ENCODE results near the gene MMP27. TPM values are rescaled to one million over a fixed set of nuclear protein-coding genes. Genes with fewer than 3 reads are reported as not detected.

MMP27 gene
- total RNA-seq, 1 donor from 2014 or later: not detected

- Mint-ChIP-seq H3K36me3 (ENCODE audit: low read depth) (no peaks in the 10 kb centered on the region), H3K27me3 (ENCODE audit: low read depth) (no peaks in the 10 kb centered on the region), H3K4me3 (no peak overlapping the region), H3K27ac (ENCODE audit: unreplicated experiment) (no peak overlapping the region), H3K9me3 (peaks cover 12% of the 10 kb centered on the region), H3K4me1 (peaks cover 8% of the 10 kb centered on the region)
- DNase-seq (ENCODE audit: low read depth, low spot score): no peak
- no peak for TF ChIP-seq CTCF (conservative IDR thresholded peaks at IDR 0.05)
Observed at GRCh38 chr11:102722821-102723220, 17.3 kb upstream of the MMP27 start.

- no peak overlapping the region for H3K27ac Mint-ChIP-seq (ENCODE audit: unreplicated experiment)
- no peak overlapping the region for H3K4me3 Mint-ChIP-seq
- DNase-seq (ENCODE audit: low read depth, low spot score): no peak
- no peaks in the 10 kb centered on the region for H3K36me3 Mint-ChIP-seq (ENCODE audit: low read depth)
- H3K4me1 Mint-ChIP-seq: no peaks in the 10 kb centered on the region
- peaks cover 9% of the 10 kb centered on the region for H3K9me3 Mint-ChIP-seq
- H3K27me3 Mint-ChIP-seq (ENCODE audit: low read depth): no peaks in the 10 kb centered on the region
- TF ChIP-seq CTCF (conservative IDR thresholded peaks at IDR 0.05): no peak
Observed at GRCh38 chr11:102719620-102720277, 14.2 kb upstream of the MMP27 start.

GRCh38 chr11:102717280-102717679 lies 11.7 kb upstream of the MMP27 start:
- no peak overlapping the region for H3K4me3 Mint-ChIP-seq
- peaks cover 9% of the 10 kb centered on the region for H3K9me3 Mint-ChIP-seq
- no peak for DNase-seq (ENCODE audit: low read depth, low spot score)
- no peaks in the 10 kb centered on the region for H3K4me1 Mint-ChIP-seq
- no peak for TF ChIP-seq CTCF (conservative IDR thresholded peaks at IDR 0.05)
- no peaks in the 10 kb centered on the region for H3K27me3 Mint-ChIP-seq (ENCODE audit: low read depth)
- no peak overlapping the region for H3K27ac Mint-ChIP-seq (ENCODE audit: unreplicated experiment)
- H3K36me3 Mint-ChIP-seq (ENCODE audit: low read depth): no peaks in the 10 kb centered on the region

- Mint-ChIP-seq H3K27me3 (ENCODE audit: low read depth) (no peaks in the 10 kb centered on the region), H3K4me3 (no peak overlapping the region), H3K9me3 (peaks cover 8% of the 10 kb centered on the region), H3K36me3 (ENCODE audit: low read depth) (no peaks in the 10 kb centered on the region), H3K27ac (ENCODE audit: unreplicated experiment) (no peak overlapping the region), H3K4me1 (no peaks in the 10 kb centered on the region)
- no peak for TF ChIP-seq CTCF (conservative IDR thresholded peaks at IDR 0.05)
- no peak for DNase-seq (ENCODE audit: low read depth, low spot score)
Observed at GRCh38 chr11:102716527-102716926, 11.0 kb upstream of the MMP27 start.

- no peak for DNase-seq (ENCODE audit: low read depth, low spot score)
- TF ChIP-seq CTCF (conservative IDR thresholded peaks at IDR 0.05): no peak
- no peaks in the 10 kb centered on the region for H3K9me3 Mint-ChIP-seq
Observed at GRCh38 chr11:102712137-102712536, 6.6 kb upstream of the MMP27 start.

More at GRCh38 chr11:102712137-102712536, 6.6 kb upstream of the MMP27 start:
- no peak overlapping the region for H3K4me3 Mint-ChIP-seq
- H3K27me3 Mint-ChIP-seq (ENCODE audit: low read depth): no peaks in the 10 kb centered on the region
- H3K27ac Mint-ChIP-seq (ENCODE audit: unreplicated experiment): no peak overlapping the region
- H3K4me1 Mint-ChIP-seq: no peaks in the 10 kb centered on the region
- H3K36me3 Mint-ChIP-seq (ENCODE audit: low read depth): no peaks in the 10 kb centered on the region
